SU-DHL-6 (cell line): ENCODE measurements around the gene RPL9.

Experiments
- H2AFZ ChIP-seq: fragments of 200-600 bp; sonication (generic); 2 replicates; pipeline ENCODE4 v1.6.1; 2014; ENCODE audit warnings: low read depth, mild to moderate bottlenecking, moderate library complexity, mixed read lengths, antibody characterized with exemption, low read length; ENCODE audit not compliant: severe bottlenecking
- H3F3A ChIP-seq: fragments of 200-600 bp; shearing (Covaris generic); 2 replicates; pipeline ENCODE4 v1.6.0; 2016; ENCODE audit warnings: antibody characterized with exemption, mild to moderate bottlenecking; ENCODE audit not compliant: insufficient read depth
- H3K27ac ChIP-seq: fragments of 200-600 bp; sonication (generic); 2 replicates; pipeline ENCODE4 v1.5.1; 2016; ENCODE audit warnings: low read depth, mild to moderate bottlenecking, low read length, moderate library complexity, mixed read lengths
- H3K27me3 ChIP-seq: fragments of 200-600 bp; sonication (generic), shearing (Covaris generic); 2 replicates; pipeline ENCODE4 v1.6.0; 2014; ENCODE audit warnings: mild to moderate bottlenecking, low read length
- H3K36me3 ChIP-seq: fragments of 200-600 bp; sonication (generic); 2 replicates; pipeline ENCODE4 v1.6.1; 2014; ENCODE audit warnings: mild to moderate bottlenecking, low read length, mixed read lengths
- H3K4me2 ChIP-seq: fragments of 300-600, 200-600 bp; shearing (Covaris generic), sonication (generic); 2 replicates; pipeline ENCODE4 v1.6.0; 2014; ENCODE audit warnings: low read length, low read depth, mild to moderate bottlenecking; ENCODE audit not compliant: poor library complexity, severe bottlenecking
- H3K4me3 ChIP-seq: fragments of 200-600 bp; sonication (generic); 2 replicates; pipeline ENCODE4 v1.5.1; 2014; ENCODE audit warnings: antibody characterized with exemption, low read length, mild to moderate bottlenecking, mixed read lengths; ENCODE audit not compliant: insufficient read depth, poor library complexity, severe bottlenecking
- H3K79me2 ChIP-seq: fragments of 200-600 bp; sonication (generic); 2 replicates; pipeline ENCODE4 v1.6.1; 2014; ENCODE audit warnings: mild to moderate bottlenecking, low read length, moderate library complexity; ENCODE audit not compliant: insufficient read depth
- H3K9ac ChIP-seq: fragments of 200-600 bp; sonication (generic); 2 replicates; pipeline ENCODE4 v1.7.0; 2014; ENCODE audit warnings: mild to moderate bottlenecking, low read length
- H3K9me2 ChIP-seq: fragments of 200-600 bp; sonication (generic); replicated peaks from 2 replicates; pipeline ENCODE4 v1.6.1; 2014; ENCODE audit warnings: low read length; ENCODE audit not compliant: insufficient read depth
- H3K9me3 ChIP-seq: fragments of 200-600 bp; sonication (generic); 2 replicates; pipeline ENCODE4 v1.6.1; 2014; ENCODE audit warnings: low read length, mixed read lengths; ENCODE audit not compliant: insufficient read depth
- H4K20me1 ChIP-seq: fragments of 200-600 bp; sonication (generic); 2 replicates; pipeline ENCODE4 v1.6.1; 2014; ENCODE audit warnings: low read depth, mild to moderate bottlenecking, antibody characterized with exemption, low read length, moderate library complexity, mixed read lengths
- EZH2phosphoT487 ChIP-seq: fragments of 200-600 bp; sonication (generic), shearing (Covaris generic); conservative IDR thresholded peaks from 2 replicates; pipeline ENCODE4 v1.6.1; 2018; ENCODE audit warnings: mild to moderate bottlenecking, antibody characterized with exemption, low read length, moderate library complexity, mixed read lengths
- TF ChIP-seq, protein P1 (sequence below): fragments of 200-600 bp; sonication (generic); IDR thresholded peaks from one replicate; pipeline ENCODE4 v1.5.1; 2017; ENCODE audit warnings: antibody characterized with exemption, mild to moderate bottlenecking, low read length, moderate library complexity; ENCODE audit not compliant: insufficient read depth, poor library complexity, severe bottlenecking

RPL9 gene

DNA sequence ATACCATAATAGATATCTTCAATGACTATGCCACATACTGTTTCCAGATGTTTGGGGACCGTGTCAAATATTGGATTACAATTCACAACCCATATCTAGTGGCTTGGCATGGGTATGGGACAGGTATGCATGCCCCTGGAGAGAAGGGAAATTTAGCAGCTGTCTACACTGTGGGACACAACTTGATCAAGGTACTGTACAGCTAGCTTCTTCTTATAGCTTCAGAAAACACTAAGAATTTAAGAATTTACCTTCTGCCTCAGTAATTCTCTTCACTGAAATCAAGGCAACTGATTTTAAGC, 51.2 kb downstream of the RPL9 start:
- Histone ChIP-seq H3K9me3 (no peaks in the 10 kb centered on the region), H3K79me2 (no peaks in the 10 kb centered on the region), H3K36me3 (no peaks in the 10 kb centered on the region), H3K4me3 (no peak overlapping the region), H3K9ac (no peak overlapping the region), H3F3A (0 out of 2 replicates have a peak, but pooled peaks cover 5% of the 10 kb centered on the region), H3K9me2 (no peaks in the 10 kb centered on the region), H3K27ac (no peak overlapping the region), H3K4me2 (no peak overlapping the region), H2AFZ (no peak overlapping the region), H3K27me3 (no peaks in the 10 kb centered on the region), H4K20me1 (no peaks in the 10 kb centered on the region)
- TF ChIP-seq EZH2phosphoT487 = no peak
- TF ChIP-seq, protein P1, sequence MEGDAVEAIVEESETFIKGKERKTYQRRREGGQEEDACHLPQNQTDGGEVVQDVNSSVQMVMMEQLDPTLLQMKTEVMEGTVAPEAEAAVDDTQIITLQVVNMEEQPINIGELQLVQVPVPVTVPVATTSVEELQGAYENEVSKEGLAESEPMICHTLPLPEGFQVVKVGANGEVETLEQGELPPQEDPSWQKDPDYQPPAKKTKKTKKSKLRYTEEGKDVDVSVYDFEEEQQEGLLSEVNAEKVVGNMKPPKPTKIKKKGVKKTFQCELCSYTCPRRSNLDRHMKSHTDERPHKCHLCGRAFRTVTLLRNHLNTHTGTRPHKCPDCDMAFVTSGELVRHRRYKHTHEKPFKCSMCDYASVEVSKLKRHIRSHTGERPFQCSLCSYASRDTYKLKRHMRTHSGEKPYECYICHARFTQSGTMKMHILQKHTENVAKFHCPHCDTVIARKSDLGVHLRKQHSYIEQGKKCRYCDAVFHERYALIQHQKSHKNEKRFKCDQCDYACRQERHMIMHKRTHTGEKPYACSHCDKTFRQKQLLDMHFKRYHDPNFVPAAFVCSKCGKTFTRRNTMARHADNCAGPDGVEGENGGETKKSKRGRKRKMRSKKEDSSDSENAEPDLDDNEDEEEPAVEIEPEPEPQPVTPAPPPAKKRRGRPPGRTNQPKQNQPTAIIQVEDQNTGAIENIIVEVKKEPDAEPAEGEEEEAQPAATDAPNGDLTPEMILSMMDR = no peak

DNA sequence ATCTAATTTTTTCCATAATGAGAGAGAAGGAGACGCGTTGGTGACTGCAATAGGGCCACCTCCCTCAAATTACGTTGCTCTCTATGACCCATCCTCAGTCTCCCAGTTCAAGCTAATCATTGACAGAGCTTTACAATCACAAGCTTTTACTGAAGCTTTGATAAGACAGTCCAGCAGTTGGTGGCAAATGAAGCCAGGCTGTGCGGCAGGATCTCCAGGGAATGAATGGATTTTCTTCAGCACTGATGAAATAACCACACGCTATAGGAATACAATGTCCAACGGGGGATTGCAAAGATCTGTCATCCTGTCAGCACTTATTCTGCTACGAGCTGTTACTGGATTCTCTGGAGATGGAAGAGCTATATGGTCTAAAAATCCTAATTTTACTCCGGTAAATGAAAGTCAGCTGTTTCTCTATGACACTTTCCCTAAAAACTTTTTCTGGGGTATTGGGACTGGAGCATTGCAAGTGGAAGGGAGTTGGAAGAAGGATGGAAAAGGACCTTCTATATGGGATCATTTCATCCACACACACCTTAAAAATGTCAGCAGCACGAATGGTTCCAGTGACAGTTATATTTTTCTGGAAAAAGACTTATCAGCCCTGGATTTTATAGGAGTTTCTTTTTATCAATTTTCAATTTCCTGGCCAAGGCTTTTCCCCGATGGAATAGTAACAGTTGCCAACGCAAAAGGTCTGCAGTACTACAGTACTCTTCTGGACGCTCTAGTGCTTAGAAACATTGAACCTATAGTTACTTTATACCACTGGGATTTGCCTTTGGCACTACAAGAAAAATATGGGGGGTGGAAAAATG, 51.7 kb downstream of the RPL9 start, which contains the start of gene KLB:
Gene KLB (plus strand): TSS at position 168 of the 821 bp plus-strand sequence. CDS start 20 bp downstream, at position 188.
- H3K4me3 ChIP-seq = no peak within 1 kb of the TSS
- no peaks in the 10 kb centered on the region for H3K9me2 ChIP-seq
- no peak within 1 kb of the TSS for H2AFZ ChIP-seq
- no peak within 1 kb of the TSS for H3K27ac ChIP-seq
- H3K9ac ChIP-seq = no peak within 1 kb of the TSS
- TF ChIP-seq EZH2phosphoT487 = no peak
- TF ChIP-seq, protein P1 = no peak
- H3K4me2 ChIP-seq = no peak within 1 kb of the TSS
- H3K9me3 ChIP-seq = no peaks in the 10 kb centered on the region
- no peaks in the 10 kb centered on the region for H3K27me3 ChIP-seq
- no peaks in the 10 kb centered on the region for H3K79me2 ChIP-seq
- H3K36me3 ChIP-seq = no peaks in the 10 kb centered on the region
- H4K20me1 ChIP-seq = no peaks in the 10 kb centered on the region
- H3F3A ChIP-seq = 0 out of 2 replicates have a peak, but pooled peaks cover 5% of the 10 kb centered on the region
